ENCODE data around the gene SLC22A13. TPM values are rescaled to one million over a fixed set of nuclear protein-coding genes. Genes with fewer than 3 reads are reported as not detected.
"Not testable (repeated sequence)": the region's sequence is repeated elsewhere in the genome, so short reads cannot be mapped to it uniquely, and the experiment has no call there.

SLC22A13 gene
- total RNA-seq, 1 donor from 2014 or later = 0.32 TPM

GRCh38 chr3:38238416-38239008 lies 27.1 kb upstream of the SLC22A13 start:
- H3K9me3 ChIP-seq = peaks cover 21% of the 10 kb centered on the region
- intact Hi-C loops (cut with DNase I) = no loop called here
- H3K36me3 ChIP-seq = peaks cover 60% of the 10 kb centered on the region
- H3K27ac ChIP-seq = no peak overlapping the region
- H3K4me1 ChIP-seq = no peaks in the 10 kb centered on the region
- DNase-seq = no peak
- TF ChIP-seq, protein P1, sequence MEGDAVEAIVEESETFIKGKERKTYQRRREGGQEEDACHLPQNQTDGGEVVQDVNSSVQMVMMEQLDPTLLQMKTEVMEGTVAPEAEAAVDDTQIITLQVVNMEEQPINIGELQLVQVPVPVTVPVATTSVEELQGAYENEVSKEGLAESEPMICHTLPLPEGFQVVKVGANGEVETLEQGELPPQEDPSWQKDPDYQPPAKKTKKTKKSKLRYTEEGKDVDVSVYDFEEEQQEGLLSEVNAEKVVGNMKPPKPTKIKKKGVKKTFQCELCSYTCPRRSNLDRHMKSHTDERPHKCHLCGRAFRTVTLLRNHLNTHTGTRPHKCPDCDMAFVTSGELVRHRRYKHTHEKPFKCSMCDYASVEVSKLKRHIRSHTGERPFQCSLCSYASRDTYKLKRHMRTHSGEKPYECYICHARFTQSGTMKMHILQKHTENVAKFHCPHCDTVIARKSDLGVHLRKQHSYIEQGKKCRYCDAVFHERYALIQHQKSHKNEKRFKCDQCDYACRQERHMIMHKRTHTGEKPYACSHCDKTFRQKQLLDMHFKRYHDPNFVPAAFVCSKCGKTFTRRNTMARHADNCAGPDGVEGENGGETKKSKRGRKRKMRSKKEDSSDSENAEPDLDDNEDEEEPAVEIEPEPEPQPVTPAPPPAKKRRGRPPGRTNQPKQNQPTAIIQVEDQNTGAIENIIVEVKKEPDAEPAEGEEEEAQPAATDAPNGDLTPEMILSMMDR (IDR thresholded peaks at IDR 0.05) = no peak
- H3K4me3 ChIP-seq = no peak overlapping the region
- no peaks in the 10 kb centered on the region for H3K27me3 ChIP-seq (ENCODE audit: low read depth)
- no peak for ATAC-seq

GRCh38 chr3:38242812-38243211 lies 22.8 kb upstream of the SLC22A13 start:
- H3K27me3 ChIP-seq (ENCODE audit: low read depth); ATAC-seq; H3K4me3 ChIP-seq; H3K4me1 ChIP-seq; intact Hi-C loops (cut with DNase I); H3K27ac ChIP-seq; DNase-seq: not testable (repeated sequence)
- peaks cover 53% of the 10 kb centered on the region for H3K36me3 ChIP-seq
- peaks cover 13% of the 10 kb centered on the region for H3K9me3 ChIP-seq

DNA sequence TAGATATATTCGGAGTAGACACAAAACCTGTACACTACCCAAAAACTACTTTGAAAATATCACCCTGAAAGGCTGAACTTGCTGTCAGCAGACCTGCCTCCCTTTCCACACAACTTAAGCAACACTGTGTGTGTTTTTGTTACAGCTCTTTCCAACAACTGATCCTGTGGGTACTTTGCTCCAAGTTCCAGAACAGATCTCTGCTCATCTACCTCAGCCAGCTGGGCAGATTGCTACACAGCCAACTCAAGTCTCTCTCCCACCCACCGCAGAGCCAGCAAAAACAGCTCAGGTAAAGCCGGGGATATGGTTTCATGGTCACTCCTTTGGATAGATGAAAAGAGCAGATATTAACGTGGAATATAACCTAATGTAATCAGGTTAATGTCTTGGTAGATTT lies 19.7 kb upstream of the SLC22A13 start:
- Histone ChIP-seq H3K4me1 (no peaks in the 10 kb centered on the region), H3K27me3 (ENCODE audit: low read depth) (no peaks in the 10 kb centered on the region), H3K4me3 (no peak overlapping the region), H3K27ac (no peak overlapping the region), H3K36me3 (peaks cover 60% of the 10 kb centered on the region), H3K9me3 (no peaks in the 10 kb centered on the region)
- DNase-seq (no peak), ATAC-seq (no peak)
- TF ChIP-seq, protein P1 (IDR thresholded peaks at IDR 0.05) = no peak
- intact Hi-C loops (cut with DNase I) = no loop called here

DNA sequence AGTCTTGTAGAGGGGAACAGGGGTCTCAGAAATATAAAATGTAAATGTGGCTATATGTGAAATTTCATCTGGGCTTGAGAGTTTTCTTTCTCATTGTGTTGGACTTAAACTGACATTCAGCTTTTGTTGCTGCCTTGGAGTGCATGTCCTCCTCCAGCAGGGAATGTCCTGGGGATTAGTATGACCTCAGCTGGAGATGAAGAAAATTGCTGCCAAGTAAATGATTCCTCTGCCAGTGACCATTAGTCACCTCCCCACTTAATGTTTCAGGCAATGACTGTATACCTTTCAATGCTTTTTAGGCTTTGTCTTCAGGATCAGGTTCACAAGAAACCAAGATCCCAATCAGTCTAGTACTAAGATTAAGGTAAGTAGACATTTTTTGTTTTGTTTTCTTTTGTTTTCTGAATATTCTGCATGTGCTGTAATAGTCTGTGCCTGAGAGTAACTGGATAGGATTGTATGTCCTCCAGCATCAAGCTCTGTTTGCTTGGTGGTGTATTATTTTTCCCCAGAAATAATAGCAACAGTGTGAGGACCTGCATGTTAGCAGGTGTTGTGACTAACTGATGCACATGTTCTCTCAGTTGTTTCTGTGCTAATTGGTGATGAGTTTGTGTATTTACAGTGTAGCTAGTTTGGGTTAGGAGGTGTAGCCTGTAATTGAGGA lies 18.1 kb upstream of the SLC22A13 start:
- DNase-seq (no peak), ATAC-seq (peak; percentile 51 to 77)
- intact Hi-C loops (cut with DNase I) = no loop called here
- Histone ChIP-seq H3K36me3 (peaks cover 71% of the 10 kb centered on the region), H3K27me3 (ENCODE audit: low read depth) (no peaks in the 10 kb centered on the region), H3K4me1 (no peaks in the 10 kb centered on the region), H3K4me3 (no peak overlapping the region), H3K27ac (no peak overlapping the region), H3K9me3 (no peaks in the 10 kb centered on the region)
- TF ChIP-seq, protein P1 (IDR thresholded peaks at IDR 0.05) = no peak

- Histone ChIP-seq H3K27me3 (ENCODE audit: low read depth) (no peaks in the 10 kb centered on the region), H3K36me3 (peaks cover 90% of the 10 kb centered on the region), H3K4me1 (no peaks in the 10 kb centered on the region), H3K27ac (no peak overlapping the region), H3K9me3 (no peaks in the 10 kb centered on the region), H3K4me3 (no peak overlapping the region)
- TF ChIP-seq, protein P1 (IDR thresholded peaks at IDR 0.05) = no peak
- DNase-seq (no peak), ATAC-seq (no peak)
- intact Hi-C loops (cut with DNase I) = no loop called here
These were observed 15.4 kb upstream of the SLC22A13 start for GRCh38 chr3:38250198-38250597.

DNA sequence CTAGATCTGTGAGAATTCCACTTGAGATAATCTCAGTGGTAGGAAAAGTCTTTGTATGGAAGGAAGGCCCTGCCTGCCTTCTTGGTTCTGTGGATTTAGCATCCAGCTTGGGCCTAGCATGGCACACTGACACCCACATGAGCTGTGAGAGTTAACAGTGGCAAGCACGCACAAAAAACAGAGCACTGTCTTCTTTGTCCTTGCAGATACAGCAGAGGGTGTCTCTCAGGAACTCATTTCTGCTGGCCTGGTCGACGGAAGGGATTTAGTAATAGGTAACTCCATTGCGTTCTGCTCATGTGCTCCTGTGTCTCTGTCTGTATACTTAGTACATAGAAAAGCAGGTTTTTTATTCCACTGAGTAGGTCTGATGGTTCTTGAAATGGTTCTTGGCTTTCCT lies 14.4 kb upstream of the SLC22A13 start:
- peaks cover 86% of the 10 kb centered on the region for H3K36me3 ChIP-seq
- H3K27ac ChIP-seq = no peak overlapping the region
- no peaks in the 10 kb centered on the region for H3K4me1 ChIP-seq
- TF ChIP-seq, protein P1 (IDR thresholded peaks at IDR 0.05) = no peak
- ATAC-seq = no peak
- intact Hi-C loops (cut with DNase I) = no loop called here
- H3K27me3 ChIP-seq (ENCODE audit: low read depth) = no peaks in the 10 kb centered on the region
- H3K4me3 ChIP-seq = no peak overlapping the region
- DNase-seq = no peak
- H3K9me3 ChIP-seq = no peaks in the 10 kb centered on the region
